GM12878 (cell line): ENCODE results near the gene PDZD2.

Source experiments
- ATF3 ChIP-seq: IDR thresholded peaks from 2 replicates; pipeline ENCODE4 v1.6.1; 2011; ENCODE audit warnings: low read depth, mild to moderate bottlenecking, low read length, moderate library complexity, borderline replicate concordance; ENCODE audit errors: extremely low read depth
- CEBPB ChIP-seq, 2 experiments: fragments of 150-350 bp in 1 of 2; IDR thresholded peaks; 2 replicates each; pipeline ENCODE4 v1.6.1; 2012 to 2014; ENCODE audit warnings: low read depth in 2 of 2, low read length in 2 of 2, borderline replicate concordance in 1 of 2, inconsistent platforms in 1 of 2
- CHD2 ChIP-seq: IDR thresholded peaks from 2 replicates; pipeline ENCODE4 v1.6.1; 2011; ENCODE audit warnings: low read depth, low read length, improper control_type of control experiment, borderline replicate concordance
- CTCF ChIP-seq, 3 experiments: IDR thresholded peaks in 2 of 3; conservative IDR thresholded peaks in 1 of 3; 2 replicates each; pipeline ENCODE4 v1.5.1; 2011; ENCODE audit warnings: low read depth in 3 of 3, low read length in 3 of 3, mild to moderate bottlenecking in 3 of 3, control low read depth in 2 of 3, moderate library complexity in 2 of 3, inconsistent platforms in 1 of 3, mixed read lengths in 1 of 3; ENCODE audit not compliant: control insufficient read depth in 2 of 3, insufficient read depth in 1 of 3; ENCODE audit errors: extremely low read depth in 1 of 3
- DPF2 ChIP-seq: fragments of 450-650 bp; IDR thresholded peaks from 2 replicates; pipeline ENCODE4 v1.6.1; 2017; ENCODE audit warnings: mild to moderate bottlenecking
- EP300 ChIP-seq, 2 experiments: fragments of 150-350 bp in 1 of 2; IDR thresholded peaks; 2 replicates each; pipeline ENCODE4 v1.6.1; 2011 to 2012; ENCODE audit warnings: low read depth in 2 of 2, low read length in 2 of 2, borderline replicate concordance in 1 of 2, improper control_type of control experiment in 1 of 2, inconsistent platforms in 1 of 2; ENCODE audit not compliant: control insufficient read depth in 1 of 2
- EZH2 ChIP-seq: IDR thresholded peaks from 2 replicates; pipeline ENCODE4 v1.6.1; 2012; ENCODE audit warnings: low read depth, mild to moderate bottlenecking, control low read depth, inconsistent platforms, low read length, borderline replicate concordance; ENCODE audit not compliant: control insufficient read depth
- FOXM1 ChIP-seq: IDR thresholded peaks from 2 replicates; pipeline ENCODE4 v1.6.1; 2012; ENCODE audit warnings: low read depth, mild to moderate bottlenecking, inconsistent platforms, low read length, moderate library complexity
- MAX ChIP-seq: IDR thresholded peaks from 2 replicates; pipeline ENCODE4 v1.6.1; 2012; ENCODE audit warnings: low read depth, low read length, improper control_type of control experiment
- POLR2AphosphoS5 ChIP-seq: IDR thresholded peaks from 2 replicates; pipeline ENCODE4 v1.6.1; 2011; ENCODE audit warnings: mild to moderate bottlenecking, low read length, inconsistent platforms
- ZBTB33 ChIP-seq: fragments of 450-650 bp; IDR thresholded peaks from 2 replicates; pipeline ENCODE4 v1.6.1; 2017; ENCODE audit warnings: mild to moderate bottlenecking

GRCh38 chr5:31702712-31703111 is 63.8 kb downstream of the PDZD2 start:
- TF ChIP-seq MAX (no peak), CTCF (IDR thresholded peaks at IDR 0.05 in 2 of 3, conservative IDR thresholded peaks at IDR 0.05 in 1 of 3; ENCODE audit: control insufficient read depth in 2 of 3, extremely low read depth in 1 of 3, insufficient read depth in 1 of 3, low read depth in 3 of 3, low read length in 3 of 3) (no peak), POLR2AphosphoS5 (no peak), ZBTB33 (no peak), DPF2 (no peak), ATF3 (no peak), EP300 (IDR thresholded peaks at IDR 0.05; ENCODE audit: borderline replicate concordance in 1 of 2, control insufficient read depth in 1 of 2, low read depth in 2 of 2, low read length in 2 of 2) (no peak), FOXM1 (no peak), CEBPB (IDR thresholded peaks at IDR 0.05; ENCODE audit: borderline replicate concordance in 1 of 2, low read depth in 2 of 2, low read length in 2 of 2) (no peak), CHD2 (no peak), EZH2 (no peak)
